ENCODE measurements around the gene SNX5. TPM values are rescaled to one million over a fixed set of nuclear protein-coding genes. Genes with fewer than 3 reads are reported as not detected.

The SNX5 gene
- total and polyA plus RNA-seq, 2 of the 13 experiments (the other 11 are each of a cell fraction or from before 2014, with no cell fraction given), result 664 to 1,040 TPM

- BruUV-seq (replicated peaks), result no TSS peak
- Histone ChIP-seq H3K36me3 (replicated peaks in 1 of 2; ENCODE audit: control insufficient read depth in 1 of 2, insufficient read depth in 2 of 2, low read length in 2 of 2) (no peaks in the 10 kb centered on the region), H3K9me3 (ENCODE audit: low read length) (no peaks in the 10 kb centered on the region), H3K4me2 (ENCODE audit: low read depth, low read length) (no peak overlapping the region), H3K4me3 (replicated peaks in 1 of 3; ENCODE audit: insufficient read depth in 1 of 3, low read depth in 2 of 3, low read length in 3 of 3) (no peak overlapping the region), H3K27ac (ENCODE audit: extremely low read length, insufficient read depth, low read length) (no peak overlapping the region), H3K27me3 (ENCODE audit: control insufficient read depth in 1 of 2, insufficient read depth in 2 of 2, low read length in 2 of 2) (no peaks in the 10 kb centered on the region; a peak in 1 of 5 replicates), H2AFZ (ENCODE audit: low read length) (no peak overlapping the region), H4K20me1 (ENCODE audit: insufficient read depth, low read length) (no peaks in the 10 kb centered on the region), H3K4me1 (ENCODE audit: insufficient read depth, low read length) (peaks cover 23% of the 10 kb centered on the region), H3K9ac (ENCODE audit: insufficient read depth, low read depth, low read length) (no peak overlapping the region), H3K79me2 (ENCODE audit: insufficient read depth, low read length) (no peaks in the 10 kb centered on the region)
- intact Hi-C loops (cut with micrococcal nuclease; ENCODE audit: unreplicated experiment) (no loop called here), in situ Hi-C loops (cut with HindIII; ENCODE audit: extremely low pct_ligation_motif_present, low pct_unique_long_range_greater_than_20kb) (no loop called here)
- ATAC-seq, result no peak
- ChIA-PET CTCF (ENCODE audit: low intra/inter-chr PET ratio, low total read pairs) (no interaction called here), POLR2A (no interaction called here)
- TF ChIP-seq ATF7 (IDR thresholded peaks at IDR 0.05), result no peak
- no peak for TF ChIP-seq ATF7 (CRISPR knock-in tag; IDR thresholded peaks at IDR 0.05)
- TF ChIP-seq ZSCAN29 (CRISPR knock-in tag; conservative IDR thresholded peaks at IDR 0.05), result no peak
- no peak for TF ChIP-seq MED13 (CRISPR knock-in tag; IDR thresholded peaks at IDR 0.05)
- TF ChIP-seq ATF3 (CRISPR knock-in tag; IDR thresholded peaks at IDR 0.05), result no peak
- no peak for TF ChIP-seq ATF5 (CRISPR knock-in tag; IDR thresholded peaks at IDR 0.05; ENCODE audit: low read depth)
- TF ChIP-seq ZUFSP (CRISPR knock-in tag; IDR thresholded peaks at IDR 0.05; ENCODE audit: borderline replicate concordance), result no peak
- TF ChIP-seq HMG20A (CRISPR knock-in tag; IDR thresholded peaks at IDR 0.05; ENCODE audit: borderline replicate concordance), result no peak
- TF ChIP-seq RERE (CRISPR knock-in tag; IDR thresholded peaks at IDR 0.05; ENCODE audit: low read depth), result no peak
- no peak for TF ChIP-seq SATB2 (CRISPR knock-in tag; IDR thresholded peaks at IDR 0.05)
- DNase-seq (ENCODE audit: low spot score), result no peak
- WGBS (ENCODE audit: low lambda C conversion rate), result 86% methylated on average over 8 of the region's 8 CpGs
- no peak for FAIRE-seq
These were observed 49.4 kb downstream of the SNX5 start for GRCh38 chr20:17919149-17919548.
